ENCODE data around the gene ASIC2. TPM values are rescaled to one million over a fixed set of nuclear protein-coding genes. Genes with fewer than 3 reads are reported as not detected.

ASIC2 gene
- total and polyA plus RNA-seq, 12 donors = 0.29 to 1.5 (median 0.69) TPM

DNA sequence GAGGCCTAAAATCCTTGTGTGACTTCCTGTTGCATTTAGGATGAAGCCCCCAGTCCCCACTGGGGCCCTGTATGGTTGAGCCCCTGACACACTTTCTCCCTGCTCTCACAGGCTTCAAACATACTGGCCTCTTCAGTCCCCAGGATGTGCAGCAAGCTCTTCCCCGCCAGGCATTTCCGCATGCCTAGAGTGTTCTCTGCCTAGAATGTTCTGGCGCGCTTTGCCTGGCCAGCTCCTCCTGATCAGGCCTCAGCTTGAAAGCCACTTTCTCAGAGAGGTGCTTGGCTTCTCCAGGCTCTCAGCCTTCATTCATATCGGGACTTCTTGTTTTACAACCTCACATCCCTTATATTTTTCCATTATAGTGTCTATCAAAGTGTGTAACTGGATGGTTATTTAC lies 177.7 kb downstream of the ASIC2 start:
- Histone ChIP-seq H3K4me1 (replicated peaks in 1 of 2) (no peaks in the 10 kb centered on the region), H3K36me3 (replicated peaks in 1 of 2) (no peaks in the 10 kb centered on the region), H3K27me3 (no peaks in the 10 kb centered on the region), H3K9me3 (replicated peaks in 1 of 3) (no peaks in the 10 kb centered on the region), H3K4me3 (no peak overlapping the region), H3K27ac (no peak overlapping the region)
- no peak for DNase-seq
- TF ChIP-seq, protein P1, sequence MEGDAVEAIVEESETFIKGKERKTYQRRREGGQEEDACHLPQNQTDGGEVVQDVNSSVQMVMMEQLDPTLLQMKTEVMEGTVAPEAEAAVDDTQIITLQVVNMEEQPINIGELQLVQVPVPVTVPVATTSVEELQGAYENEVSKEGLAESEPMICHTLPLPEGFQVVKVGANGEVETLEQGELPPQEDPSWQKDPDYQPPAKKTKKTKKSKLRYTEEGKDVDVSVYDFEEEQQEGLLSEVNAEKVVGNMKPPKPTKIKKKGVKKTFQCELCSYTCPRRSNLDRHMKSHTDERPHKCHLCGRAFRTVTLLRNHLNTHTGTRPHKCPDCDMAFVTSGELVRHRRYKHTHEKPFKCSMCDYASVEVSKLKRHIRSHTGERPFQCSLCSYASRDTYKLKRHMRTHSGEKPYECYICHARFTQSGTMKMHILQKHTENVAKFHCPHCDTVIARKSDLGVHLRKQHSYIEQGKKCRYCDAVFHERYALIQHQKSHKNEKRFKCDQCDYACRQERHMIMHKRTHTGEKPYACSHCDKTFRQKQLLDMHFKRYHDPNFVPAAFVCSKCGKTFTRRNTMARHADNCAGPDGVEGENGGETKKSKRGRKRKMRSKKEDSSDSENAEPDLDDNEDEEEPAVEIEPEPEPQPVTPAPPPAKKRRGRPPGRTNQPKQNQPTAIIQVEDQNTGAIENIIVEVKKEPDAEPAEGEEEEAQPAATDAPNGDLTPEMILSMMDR (IDR thresholded peaks at IDR 0.05) = no peak
- TF ChIP-seq POLR2A (IDR thresholded peaks at IDR 0.05) = no peak
- WGBS, 4 donors = 83 to 89% (median 87%) methylated on average over 5 of the region's 5 CpGs
- intact Hi-C loops (cut with DNase I) = no loop called here

DNA sequence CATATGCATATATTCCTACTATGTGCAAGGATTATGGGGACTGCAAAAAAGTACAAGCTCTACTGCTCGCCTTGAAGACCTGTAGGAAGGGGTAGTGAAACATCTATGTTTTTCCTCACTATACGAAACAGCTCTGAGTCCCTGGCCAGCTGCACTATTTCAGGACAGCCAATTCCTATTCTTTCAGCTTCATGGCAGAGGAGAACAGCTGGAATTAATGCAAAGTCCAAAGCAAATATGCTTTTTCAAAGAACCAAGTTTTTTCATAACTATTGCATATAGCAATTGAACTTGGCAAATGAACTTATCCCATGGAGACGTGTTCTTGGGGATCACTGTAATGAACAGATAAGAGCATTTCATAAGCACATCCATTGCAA lies 179.1 kb downstream of the ASIC2 start:
- Histone ChIP-seq H3K36me3 (replicated peaks in 1 of 2) (no peaks in the 10 kb centered on the region), H3K4me3 (no peak overlapping the region), H3K27me3 (no peaks in the 10 kb centered on the region), H3K4me1 (replicated peaks in 1 of 2) (no peaks in the 10 kb centered on the region), H3K27ac (no peak overlapping the region), H3K9me3 (replicated peaks in 1 of 3) (no peaks in the 10 kb centered on the region)
- TF ChIP-seq POLR2A (IDR thresholded peaks at IDR 0.05) = no peak
- TF ChIP-seq, protein P1 (IDR thresholded peaks at IDR 0.05) = no peak
- 63 to 68% (median 67%) methylated on average over 3 of the region's 3 CpGs for WGBS, 4 donors
- DNase-seq = no peak
- intact Hi-C loops (cut with DNase I) = no loop called here

DNA sequence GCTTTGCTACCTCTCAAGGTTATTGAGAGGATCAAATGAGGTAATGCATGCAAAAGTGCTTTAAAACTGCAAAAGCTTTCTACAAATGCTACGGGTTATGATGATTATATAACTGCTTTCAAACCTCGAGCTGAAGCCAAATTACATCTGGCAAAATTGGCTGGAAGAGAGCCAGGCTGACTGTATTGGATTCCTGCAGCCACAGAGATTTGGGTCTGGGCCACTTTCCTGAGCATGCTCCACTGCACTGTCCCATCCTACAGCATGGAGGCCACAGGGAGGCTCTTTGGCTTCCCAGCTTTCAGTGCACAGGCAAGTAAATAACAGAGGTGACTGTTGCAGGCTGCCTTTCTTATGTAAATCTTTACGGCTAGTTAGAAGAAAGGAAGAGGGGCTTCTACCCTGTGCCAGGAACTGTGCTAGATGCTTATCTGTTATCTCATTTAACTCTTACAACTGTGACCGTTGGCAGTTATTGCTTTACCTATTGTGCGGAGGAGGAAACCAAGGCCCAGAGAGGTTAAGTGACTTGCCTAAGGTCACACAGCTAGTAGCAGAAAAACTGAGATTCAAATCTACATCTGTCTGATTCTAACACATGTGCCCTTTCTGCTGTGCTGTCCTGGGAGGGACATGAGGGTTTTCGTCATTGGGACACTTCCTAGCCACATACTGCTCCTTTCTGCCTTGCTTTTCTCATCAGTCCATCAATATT lies 179.7 kb downstream of the ASIC2 start:
- peak; percentile 25 to 75 (median 64) for DNase-seq
- H3K36me3 ChIP-seq (replicated peaks in 1 of 2) = no peaks in the 10 kb centered on the region
- intact Hi-C loops (cut with DNase I) = no loop called here
- H3K27ac ChIP-seq = no peak overlapping the region
- no peak overlapping the region for H3K4me3 ChIP-seq
- H3K27me3 ChIP-seq = no peaks in the 10 kb centered on the region
- no peaks in the 10 kb centered on the region for H3K9me3 ChIP-seq (replicated peaks in 1 of 3)
- TF ChIP-seq, protein P1 (IDR thresholded peaks at IDR 0.05) = no peak
- TF ChIP-seq POLR2A (IDR thresholded peaks at IDR 0.05) = no peak
- 38 to 51% (median 45%) methylated on average over 5 to 6 of the region's 6 CpGs for WGBS, 4 donors
- H3K4me1 ChIP-seq (replicated peaks in 1 of 2) = no peaks in the 10 kb centered on the region

DNA sequence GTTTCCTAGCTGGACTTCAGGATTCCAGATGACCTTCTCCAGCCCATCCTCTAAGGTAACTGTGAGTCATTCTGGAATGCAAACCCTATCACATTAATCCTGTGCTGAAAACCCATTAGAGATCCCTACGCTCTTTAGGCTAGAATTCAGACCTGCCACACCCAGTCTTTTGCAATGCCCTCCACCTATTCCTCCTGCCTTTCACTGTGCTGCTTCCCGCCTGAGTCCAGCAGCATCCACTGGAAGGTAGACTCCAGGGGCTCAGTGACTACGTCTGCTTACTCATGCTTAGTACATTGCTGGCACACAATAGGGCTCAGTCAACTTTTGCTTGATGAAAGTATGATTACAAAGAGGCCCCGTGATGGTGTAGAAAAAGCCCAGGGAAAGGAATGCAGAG lies 180.3 kb downstream of the ASIC2 start:
- DNase-seq = no peak
- H3K9me3 ChIP-seq (replicated peaks in 1 of 3) = no peaks in the 10 kb centered on the region
- H3K27me3 ChIP-seq = no peaks in the 10 kb centered on the region
- WGBS, 4 donors = 56 to 64% (median 62%) methylated on average over 4 of the region's 4 CpGs
- no peaks in the 10 kb centered on the region for H3K36me3 ChIP-seq (replicated peaks in 1 of 2)
- H3K27ac ChIP-seq = no peak overlapping the region
- H3K4me1 ChIP-seq (replicated peaks in 1 of 2) = no peaks in the 10 kb centered on the region
- intact Hi-C loops (cut with DNase I) = no loop called here
- no peak overlapping the region for H3K4me3 ChIP-seq
- TF ChIP-seq, protein P1 (IDR thresholded peaks at IDR 0.05) = no peak
- TF ChIP-seq POLR2A (IDR thresholded peaks at IDR 0.05) = no peak
